ENCODE measurements around the gene EXOC4.
"Not testable (repeated sequence)": the region's sequence is repeated elsewhere in the genome, so short reads cannot be mapped to it uniquely, and the experiment has no call there.

DNA sequence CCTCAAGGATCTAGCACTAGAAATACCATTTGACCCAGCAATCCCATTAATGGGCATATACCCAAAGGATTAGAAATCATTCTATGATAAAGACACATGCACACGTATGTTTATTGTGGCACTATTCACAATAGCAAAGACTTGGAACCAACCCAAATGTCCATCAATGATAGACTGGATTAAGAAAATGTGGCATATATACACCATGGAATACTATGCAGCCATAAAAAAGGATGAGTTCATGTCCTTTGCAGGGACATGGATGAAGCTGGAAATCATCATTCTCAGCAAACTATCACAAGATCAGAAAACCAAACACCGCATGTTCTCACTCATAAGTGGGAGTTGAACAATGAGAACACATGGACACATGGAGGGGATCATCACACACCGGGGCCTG, 39.1 kb upstream of the EXOC4 start:
- TF ChIP-seq, protein P1, sequence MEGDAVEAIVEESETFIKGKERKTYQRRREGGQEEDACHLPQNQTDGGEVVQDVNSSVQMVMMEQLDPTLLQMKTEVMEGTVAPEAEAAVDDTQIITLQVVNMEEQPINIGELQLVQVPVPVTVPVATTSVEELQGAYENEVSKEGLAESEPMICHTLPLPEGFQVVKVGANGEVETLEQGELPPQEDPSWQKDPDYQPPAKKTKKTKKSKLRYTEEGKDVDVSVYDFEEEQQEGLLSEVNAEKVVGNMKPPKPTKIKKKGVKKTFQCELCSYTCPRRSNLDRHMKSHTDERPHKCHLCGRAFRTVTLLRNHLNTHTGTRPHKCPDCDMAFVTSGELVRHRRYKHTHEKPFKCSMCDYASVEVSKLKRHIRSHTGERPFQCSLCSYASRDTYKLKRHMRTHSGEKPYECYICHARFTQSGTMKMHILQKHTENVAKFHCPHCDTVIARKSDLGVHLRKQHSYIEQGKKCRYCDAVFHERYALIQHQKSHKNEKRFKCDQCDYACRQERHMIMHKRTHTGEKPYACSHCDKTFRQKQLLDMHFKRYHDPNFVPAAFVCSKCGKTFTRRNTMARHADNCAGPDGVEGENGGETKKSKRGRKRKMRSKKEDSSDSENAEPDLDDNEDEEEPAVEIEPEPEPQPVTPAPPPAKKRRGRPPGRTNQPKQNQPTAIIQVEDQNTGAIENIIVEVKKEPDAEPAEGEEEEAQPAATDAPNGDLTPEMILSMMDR (IDR thresholded peaks at IDR 0.05), result not testable (repeated sequence)
- TF ChIP-seq POLR2AphosphoS5, POLR2A (IDR thresholded peaks at IDR 0.05): not testable (repeated sequence)
